Fibroblast of skin of right biceps (primary cell): Measurements from ENCODE around the gene NOTO.

Source experiments
- DNase-seq: peaks from one replicate; pipeline ENCODE4 v3.0.0-alpha.2; 2013

Gene NOTO

DNA sequence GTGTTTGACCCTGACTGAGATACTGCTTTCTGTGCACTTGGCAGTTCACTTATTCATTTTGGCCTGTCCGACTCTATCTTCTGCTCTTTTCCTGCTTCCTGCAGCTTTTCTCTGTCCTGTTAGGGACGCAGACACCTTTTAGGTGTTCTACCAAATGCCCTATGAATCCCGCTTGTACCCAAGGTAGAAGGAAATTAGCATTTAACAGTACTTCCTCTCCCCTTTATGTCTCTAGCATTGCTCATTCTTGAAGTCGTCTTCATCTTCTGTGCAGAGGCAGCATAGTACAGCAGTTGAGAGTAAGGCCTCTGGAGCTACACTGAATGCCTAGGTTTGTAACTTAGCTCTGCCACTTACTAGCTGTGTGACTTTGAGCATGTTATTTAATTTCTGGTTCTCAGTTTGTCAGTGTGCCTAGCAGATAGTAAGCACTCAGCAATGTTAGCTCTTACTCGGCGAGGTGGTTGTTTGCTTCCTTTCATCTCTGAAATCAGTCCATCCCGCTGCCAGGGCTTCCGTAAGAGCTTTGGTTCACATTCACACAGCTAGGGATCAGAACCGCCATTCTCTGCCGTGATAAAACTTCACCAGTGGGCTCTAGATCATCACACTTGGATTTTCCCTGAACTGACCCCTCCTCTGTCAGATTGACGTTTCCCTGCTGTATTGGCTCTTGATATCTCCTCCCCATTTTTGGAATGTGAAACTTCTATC, 33.1 kb downstream of the NOTO start:
- no peak for DNase-seq

- DNase-seq, result no peak
Measured at GRCh38 chr2:73237168-73237567, 34.8 kb downstream of the NOTO start.

- DNase-seq, result no peak
Measured at GRCh38 chr2:73238149-73238548, 35.8 kb downstream of the NOTO start.

DNA sequence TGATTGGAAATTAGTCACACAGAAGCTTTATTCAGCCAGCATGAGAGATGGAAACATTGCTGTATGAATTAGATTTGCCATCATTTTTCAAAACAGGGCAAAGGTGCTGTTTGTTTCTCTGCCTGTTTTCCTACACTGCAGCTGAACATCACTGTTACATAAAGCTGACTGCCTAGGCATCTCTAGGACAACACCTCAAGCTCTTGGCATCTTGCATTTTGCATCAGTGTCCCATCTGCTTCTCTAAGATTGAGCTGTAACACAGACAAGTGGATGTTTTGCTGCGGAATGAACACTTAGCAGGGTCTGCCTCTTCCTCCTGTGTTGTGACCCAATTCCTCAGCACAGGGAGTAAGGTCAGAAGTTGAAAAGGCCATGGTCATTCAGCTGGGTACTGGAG, 36.6 kb downstream of the NOTO start:
- no peak for DNase-seq

DNA sequence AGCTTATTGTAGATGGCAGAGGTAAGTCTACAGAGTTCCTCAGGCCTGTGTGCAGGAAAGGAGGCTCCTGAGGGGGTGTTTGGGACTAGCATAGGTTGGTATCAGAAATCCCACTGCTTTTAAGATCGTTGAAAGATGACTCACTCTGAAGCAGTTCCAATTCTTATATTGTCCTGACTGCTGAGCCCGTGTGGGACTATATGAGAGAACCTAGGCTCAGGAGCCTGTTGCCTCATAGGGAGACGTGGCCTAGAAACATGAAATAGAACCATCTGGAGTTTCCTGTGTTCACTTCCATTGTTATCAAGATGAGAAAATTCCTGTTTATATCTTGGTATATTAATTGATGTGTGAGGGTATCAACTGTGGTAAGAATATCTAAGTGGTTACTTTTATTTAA, 37.4 kb downstream of the NOTO start:
- peak; percentile 35 for DNase-seq

- no peak for DNase-seq
Measured at GRCh38 chr2:73243884-73244570, 41.7 kb downstream of the NOTO start.

- no peak for DNase-seq
Measured at GRCh38 chr2:73244580-73244979, 42.2 kb downstream of the NOTO start.

- no peak for DNase-seq
Measured at GRCh38 chr2:73246850-73247249, 44.5 kb downstream of the NOTO start.

- DNase-seq, result no peak
Measured at GRCh38 chr2:73249636-73250035, 47.3 kb downstream of the NOTO start.

DNA sequence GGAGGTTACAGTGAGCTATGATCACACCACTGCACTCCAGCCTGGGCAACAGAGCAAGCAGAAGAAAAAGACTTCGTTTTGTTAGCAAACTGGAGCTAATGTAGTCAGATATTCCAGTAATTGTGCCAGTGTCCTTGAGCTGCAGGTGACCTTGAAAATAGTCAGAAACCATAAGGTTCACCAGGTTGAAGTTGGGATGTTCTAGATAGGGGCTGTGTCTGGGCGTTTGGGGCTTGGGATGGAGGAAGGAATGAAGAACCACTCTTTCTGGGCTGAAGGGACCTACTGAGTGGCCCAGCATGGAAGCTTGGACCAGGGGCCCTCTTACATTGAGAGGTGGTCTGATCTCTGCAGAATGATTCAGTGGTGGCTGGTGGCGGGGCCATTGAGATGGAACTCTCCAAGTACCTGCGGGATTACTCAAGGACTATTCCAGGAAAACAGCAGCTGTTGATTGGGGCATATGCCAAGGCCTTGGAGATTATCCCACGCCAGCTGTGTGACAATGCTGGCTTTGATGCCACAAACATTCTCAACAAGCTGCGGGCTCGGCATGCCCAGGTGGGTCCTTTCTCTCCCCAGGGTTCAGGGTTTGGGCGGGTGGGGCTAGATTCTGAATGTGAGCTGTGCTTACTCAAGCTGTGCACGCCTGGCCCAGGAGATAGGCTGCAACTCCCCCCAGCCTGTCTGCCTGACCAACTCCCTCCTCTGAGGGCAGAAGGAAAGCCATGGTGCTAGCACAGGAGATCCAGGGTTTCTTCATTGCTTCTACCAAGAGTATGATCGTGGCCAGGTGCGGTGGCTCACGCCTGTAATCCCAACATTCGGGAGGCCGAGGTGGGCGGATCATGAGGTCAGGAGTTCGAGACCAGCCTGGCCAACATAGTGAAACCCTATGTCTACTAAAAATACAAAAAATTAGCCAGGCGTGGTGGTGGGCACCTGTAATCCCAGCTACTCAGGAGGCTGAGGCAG, 48.8 kb downstream of the NOTO start:
- no peak for DNase-seq

GRCh38 chr2:73252238-73253027, 50.1 kb downstream of the NOTO start:
- DNase-seq, result no peak

GRCh38 chr2:73253400-73253799, 51.0 kb downstream of the NOTO start:
- DNase-seq, result no peak

DNA sequence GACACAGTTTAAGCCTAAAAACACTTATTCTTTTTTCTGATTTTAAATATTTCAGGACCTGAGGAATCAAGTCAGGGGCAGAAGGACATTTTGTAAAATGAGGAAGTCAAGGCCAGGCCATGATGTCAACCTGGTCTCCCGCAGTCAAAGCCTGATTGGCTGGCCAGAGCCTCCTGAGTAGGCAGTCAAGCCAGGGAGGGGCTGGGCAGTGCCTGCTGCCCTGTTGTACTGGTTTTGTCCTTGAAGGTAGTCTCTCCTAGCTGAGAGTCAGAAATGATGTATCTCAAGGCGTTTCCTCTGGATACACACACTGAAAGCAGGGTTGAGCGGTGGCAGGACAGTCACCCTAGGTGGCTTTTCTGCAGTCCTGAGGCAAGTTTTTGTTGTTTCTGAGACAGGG, 51.5 kb downstream of the NOTO start:
- no peak for DNase-seq

- DNase-seq, result no peak
Measured at GRCh38 chr2:73254343-73255006, 52.1 kb downstream of the NOTO start.

DNA sequence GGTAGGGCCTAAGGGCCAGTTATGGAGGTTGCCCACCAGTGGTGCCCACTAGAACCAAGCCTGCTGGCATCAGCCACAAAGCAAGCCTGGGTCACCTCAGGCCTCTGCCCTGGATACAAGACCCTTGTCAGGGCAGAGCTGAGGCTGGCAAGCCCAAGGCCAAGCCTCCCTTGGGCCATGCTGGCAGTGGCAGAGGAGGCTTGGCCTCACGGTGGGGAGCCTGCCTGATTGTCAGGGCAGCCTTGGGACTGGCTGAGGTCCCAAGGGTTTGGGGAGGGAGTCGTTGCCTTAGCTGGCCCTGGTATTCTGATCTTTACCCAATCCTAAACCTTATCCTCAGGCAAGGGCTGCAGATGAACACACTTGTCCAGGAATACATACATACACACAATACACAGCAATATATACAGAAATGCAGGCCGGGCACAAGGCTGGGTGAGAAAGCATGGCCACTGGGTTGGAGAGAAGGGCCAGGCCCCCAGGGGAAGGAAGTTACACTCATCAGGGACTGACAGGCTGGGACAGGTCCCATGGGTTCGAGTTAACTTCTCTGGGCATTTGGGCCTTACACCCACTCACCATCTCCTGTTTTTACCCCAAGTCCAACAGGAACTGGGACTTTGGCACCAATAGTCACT, 52.8 kb downstream of the NOTO start:
- DNase-seq, result no peak

- DNase-seq, result no peak
Measured at GRCh38 chr2:73255907-73256617, 53.7 kb downstream of the NOTO start.

GRCh38 chr2:73256618-73256922, 54.2 kb downstream of the NOTO start:
- DNase-seq, result no peak

- DNase-seq, result no peak
Measured at GRCh38 chr2:73257021-73257420, 54.6 kb downstream of the NOTO start.

DNA sequence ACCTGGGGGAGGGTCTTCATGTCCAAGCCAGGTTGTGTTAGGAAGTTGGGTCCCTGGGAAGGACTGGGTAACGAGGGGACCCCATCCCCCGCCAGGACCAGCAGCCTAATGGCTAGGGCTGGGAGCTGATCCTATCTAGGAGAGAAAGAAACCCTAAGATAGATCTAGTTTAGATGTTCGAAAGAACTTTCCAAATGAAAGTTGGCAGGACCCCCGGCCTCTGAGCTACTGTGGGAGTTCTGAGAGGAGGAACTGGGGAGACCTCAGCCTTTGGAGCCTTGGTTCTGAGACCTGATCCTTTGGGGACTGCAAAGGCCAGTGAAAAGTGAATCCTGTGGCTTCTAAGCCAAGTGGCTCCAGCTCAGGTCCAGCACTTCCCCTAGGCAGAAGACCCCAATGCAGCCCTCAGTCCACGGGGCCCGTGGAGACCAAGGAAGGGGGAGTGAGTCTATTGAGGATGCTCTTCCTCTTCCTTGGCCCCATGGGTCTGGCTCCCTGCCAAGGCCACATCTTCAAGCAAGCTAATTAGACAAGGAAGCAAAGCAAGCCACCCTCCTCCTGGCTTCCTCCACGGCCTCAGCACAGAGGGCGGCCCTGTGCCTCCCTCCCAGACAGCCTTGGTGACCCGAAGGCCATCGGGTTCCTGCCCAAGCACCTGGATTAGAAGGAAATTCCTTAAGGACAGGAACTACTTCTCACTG, 55.2 kb downstream of the NOTO start:
- no peak for DNase-seq

GRCh38 chr2:73258186-73258912, 56.0 kb downstream of the NOTO start:
- no peak for DNase-seq
